ENCODE data around the gene SDHD. TPM values are rescaled to one million over a fixed set of nuclear protein-coding genes. Genes with fewer than 3 reads are reported as not detected.

Gene SDHD
- polyA plus RNA-seq, 3 donors = 60.4 to 270 (median 270) TPM

GRCh38 chr11:112062923-112063322 is 23.8 kb upstream of the SDHD start:
- Histone ChIP-seq H3K27me3 (ENCODE audit: control insufficient read depth in 2 of 2, insufficient read depth in 2 of 2, low read length in 2 of 2) (no peaks in the 10 kb centered on the region), H4K20me1 (ENCODE audit: insufficient read depth, low read length) (no peaks in the 10 kb centered on the region), H3K36me3 (replicated peaks in 1 of 2; ENCODE audit: control insufficient read depth in 1 of 2, insufficient read depth in 2 of 2, low read length in 2 of 2) (peaks cover 32 to 51% of the 10 kb centered on the region in 2 donors), H3K79me2 (ENCODE audit: insufficient read depth, low read length) (no peaks in the 10 kb centered on the region), H2AFZ (ENCODE audit: insufficient read depth, low read depth, low read length, poor library complexity, severe bottlenecking) (no peak overlapping the region), H3K4me1 (ENCODE audit: control insufficient read depth in 1 of 2, insufficient read depth in 2 of 2, low read length in 2 of 2) (no peaks in the 10 kb centered on the region), H3K9ac (ENCODE audit: insufficient read depth, low read length, poor library complexity, severe bottlenecking) (no peak overlapping the region), H3K4me2 (replicated peaks; ENCODE audit: extremely low read depth, low read length, poor library complexity, severe bottlenecking) (no peak overlapping the region), H3K9me3 (replicated peaks in 1 of 2; ENCODE audit: control insufficient read depth in 1 of 2, insufficient read depth in 1 of 2, low read length in 2 of 2) (no peaks in the 10 kb centered on the region), H3K27ac (ENCODE audit: low read depth in 1 of 2, low read length in 2 of 2) (no peak overlapping the region), H3K4me3 (replicated peaks in 1 of 3; ENCODE audit: low read depth in 2 of 3, low read length in 3 of 3) (no peak overlapping the region)
- peaks cover 45 to 52% of the 10 kb centered on the region in 2 donors for H3K36me3 Mint-ChIP-seq
- WGBS (ENCODE audit: insufficient coverage) = no CpG with 5 or more reads among the region's 1 CpG
- intact Hi-C loops (cut with micrococcal nuclease) = no loop called here
- DNase-seq = no peak
- no peaks in the 10 kb centered on the region for H3K4me1 Mint-ChIP-seq
- no peak overlapping the region for H3K4me3 Mint-ChIP-seq
- no peaks in the 10 kb centered on the region for H3K27me3 Mint-ChIP-seq (ENCODE audit: low read depth in 3 of 3)
- TF ChIP-seq, protein P1, sequence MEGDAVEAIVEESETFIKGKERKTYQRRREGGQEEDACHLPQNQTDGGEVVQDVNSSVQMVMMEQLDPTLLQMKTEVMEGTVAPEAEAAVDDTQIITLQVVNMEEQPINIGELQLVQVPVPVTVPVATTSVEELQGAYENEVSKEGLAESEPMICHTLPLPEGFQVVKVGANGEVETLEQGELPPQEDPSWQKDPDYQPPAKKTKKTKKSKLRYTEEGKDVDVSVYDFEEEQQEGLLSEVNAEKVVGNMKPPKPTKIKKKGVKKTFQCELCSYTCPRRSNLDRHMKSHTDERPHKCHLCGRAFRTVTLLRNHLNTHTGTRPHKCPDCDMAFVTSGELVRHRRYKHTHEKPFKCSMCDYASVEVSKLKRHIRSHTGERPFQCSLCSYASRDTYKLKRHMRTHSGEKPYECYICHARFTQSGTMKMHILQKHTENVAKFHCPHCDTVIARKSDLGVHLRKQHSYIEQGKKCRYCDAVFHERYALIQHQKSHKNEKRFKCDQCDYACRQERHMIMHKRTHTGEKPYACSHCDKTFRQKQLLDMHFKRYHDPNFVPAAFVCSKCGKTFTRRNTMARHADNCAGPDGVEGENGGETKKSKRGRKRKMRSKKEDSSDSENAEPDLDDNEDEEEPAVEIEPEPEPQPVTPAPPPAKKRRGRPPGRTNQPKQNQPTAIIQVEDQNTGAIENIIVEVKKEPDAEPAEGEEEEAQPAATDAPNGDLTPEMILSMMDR (IDR thresholded peaks at IDR 0.05) = no peak
- no peaks in the 10 kb centered on the region for H3K9me3 Mint-ChIP-seq
- H3K27ac Mint-ChIP-seq = no peak overlapping the region

GRCh38 chr11:112073941-112074811 is 12.5 kb upstream of the SDHD start, which contains the start of the genes NKAPD1 and PIH1D2:
Gene NKAPD1 (plus strand): TSS chr11:112074299. CDS start chr11:112075575, 1,276 bp downstream.
Gene PIH1D2 (minus strand): TSS chr11:112074017. CDS start chr11:112073174, 843 bp downstream.
- H3K27ac Mint-ChIP-seq = peak within 1 kb of the TSS; percentile 94 to 100 (median 99)
- DNase-seq = peak; percentile 84 to 87 (median 85)
- H3K9ac ChIP-seq (ENCODE audit: insufficient read depth, low read length, poor library complexity, severe bottlenecking) = peak within 1 kb of the TSS; percentile 75
- TF ChIP-seq, protein P1 (IDR thresholded peaks at IDR 0.05) = no peak
- peaks cover 21% of the 10 kb centered on the region for H3K4me1 Mint-ChIP-seq
- no peaks in the 10 kb centered on the region for H3K27me3 ChIP-seq (ENCODE audit: control insufficient read depth in 2 of 2, insufficient read depth in 2 of 2, low read length in 2 of 2)
- no peaks in the 10 kb centered on the region for H3K27me3 Mint-ChIP-seq (ENCODE audit: low read depth in 3 of 3)
- H3K4me3 ChIP-seq (replicated peaks in 1 of 3; ENCODE audit: low read depth in 2 of 3, low read length in 3 of 3) = peak within 1 kb of the TSS; percentile 59 to 96 (median 73)
- peaks cover 24 to 37% of the 10 kb centered on the region in 2 donors for H3K36me3 ChIP-seq (replicated peaks in 1 of 2; ENCODE audit: control insufficient read depth in 1 of 2, insufficient read depth in 2 of 2, low read length in 2 of 2)
- no peaks in the 10 kb centered on the region for H4K20me1 ChIP-seq (ENCODE audit: insufficient read depth, low read length)
- H3K27ac ChIP-seq (ENCODE audit: low read depth in 1 of 2, low read length in 2 of 2) = peak within 1 kb of the TSS; percentile 78 to 91
- no peaks in the 10 kb centered on the region for H3K9me3 ChIP-seq (replicated peaks in 1 of 2; ENCODE audit: control insufficient read depth in 1 of 2, insufficient read depth in 1 of 2, low read length in 2 of 2)
- under 1% methylated on average over 26 of the region's 43 CpGs for WGBS (ENCODE audit: insufficient coverage)
- peaks cover 28 to 32% of the 10 kb centered on the region in 2 donors for H3K36me3 Mint-ChIP-seq
- peaks cover 34% of the 10 kb centered on the region for H3K79me2 ChIP-seq (ENCODE audit: insufficient read depth, low read length)
- H3K4me2 ChIP-seq (replicated peaks; ENCODE audit: extremely low read depth, low read length, poor library complexity, severe bottlenecking) = peak within 1 kb of the TSS; percentile 98
- H3K9me3 Mint-ChIP-seq = no peaks in the 10 kb centered on the region
- peak within 1 kb of the TSS; percentile 98 for H2AFZ ChIP-seq (ENCODE audit: insufficient read depth, low read depth, low read length, poor library complexity, severe bottlenecking)
- peaks cover 12 to 20% of the 10 kb centered on the region in 2 donors for H3K4me1 ChIP-seq (ENCODE audit: control insufficient read depth in 1 of 2, insufficient read depth in 2 of 2, low read length in 2 of 2)
- peak within 1 kb of the TSS; percentile 92 to 98 for H3K4me3 Mint-ChIP-seq
- intact Hi-C loops (cut with micrococcal nuclease) = loop anchor here (2.0 to 10.0 kb wide), 2 partner anchors 13 to 199 kb away; partner anchors contain the start of genes ALG9 (in 2 of the 2), CFAP68 (in 2 of the 2), FDXACB1 (in 2 of the 2) and SDHD (in 1 of the 2)
